ENCODE results near the gene CDC25A.

CDC25A gene

DNA sequence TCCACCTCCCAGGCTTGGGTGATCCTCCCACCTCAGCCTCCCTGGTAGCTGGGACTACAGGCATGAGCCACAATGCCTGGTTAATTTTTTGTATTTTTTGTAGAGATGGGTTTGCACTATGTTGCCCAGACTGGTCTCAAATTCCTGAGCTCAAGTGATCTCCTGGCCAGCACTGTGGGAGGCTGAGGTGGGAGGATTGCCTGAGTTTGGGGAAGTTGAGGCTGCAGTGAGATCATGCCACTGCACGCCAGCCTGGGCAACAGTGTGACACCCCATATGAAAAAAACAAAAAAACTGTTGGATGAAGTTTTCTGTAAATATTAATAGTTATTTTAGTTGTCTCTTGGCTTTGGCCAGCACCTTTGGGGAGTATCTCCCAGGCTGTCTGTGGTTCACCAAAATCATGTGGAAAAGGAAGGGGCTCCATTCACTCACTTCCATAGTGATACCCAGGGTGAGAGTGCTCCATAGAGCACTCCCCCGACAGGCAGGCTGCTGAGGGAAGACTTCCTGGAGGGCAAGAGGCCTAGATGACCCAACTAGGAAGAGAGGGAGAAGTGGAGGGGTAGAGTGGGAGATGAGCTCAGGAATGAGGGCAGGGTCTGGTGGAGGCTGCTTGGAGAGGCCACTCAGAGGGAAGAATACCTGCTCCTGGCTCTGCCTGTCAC, 47.1 kb downstream of the CDC25A start:
- no peak for DNase-seq

DNA sequence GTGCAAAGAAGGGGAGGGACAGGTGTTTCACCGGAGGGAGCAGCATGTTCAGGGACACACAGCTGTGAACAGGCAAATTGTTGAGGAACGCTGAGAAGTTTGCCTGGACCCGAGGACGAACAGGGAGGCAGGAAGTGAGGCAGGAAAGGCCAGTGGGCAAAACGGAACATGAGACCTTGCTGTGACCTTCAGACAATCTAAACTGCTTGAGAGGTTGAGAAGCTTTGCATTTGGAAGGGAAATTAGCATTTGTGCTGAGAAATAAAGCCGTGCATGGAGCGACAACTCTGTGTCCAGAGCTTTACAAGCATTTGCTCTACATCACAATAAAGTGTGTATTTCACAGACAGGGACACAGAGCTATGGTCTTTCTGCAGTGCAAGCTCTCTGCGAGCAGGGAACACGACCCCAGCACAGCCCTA, 47.9 kb downstream of the CDC25A start:
- no peak for DNase-seq

DNA sequence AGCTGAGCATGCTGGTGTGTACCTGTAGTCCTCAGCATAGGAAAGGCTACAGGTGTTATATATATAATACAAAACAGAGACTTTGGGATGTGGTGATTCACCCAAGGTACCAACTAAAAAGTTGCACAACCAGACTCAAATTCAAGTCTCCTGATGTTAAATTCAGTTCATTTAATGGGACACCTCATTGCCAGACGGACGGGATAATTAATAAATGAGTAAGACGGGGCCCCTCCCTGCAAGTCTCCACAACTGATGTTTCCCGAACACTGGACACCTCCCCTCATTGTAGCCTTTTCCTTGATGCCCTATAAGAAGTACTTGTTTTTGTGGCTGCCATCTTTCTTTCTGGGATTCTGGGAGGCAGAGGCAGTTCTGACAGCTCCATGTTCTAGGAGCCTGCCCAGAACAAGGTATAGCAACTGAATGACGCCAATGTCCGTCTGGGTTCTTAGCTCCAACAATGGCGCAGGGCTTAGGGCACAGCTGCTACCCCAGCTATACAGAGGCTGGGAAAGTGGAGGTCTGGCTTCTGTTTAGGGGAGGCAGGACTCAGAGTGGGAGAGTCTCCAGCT, 50.7 kb downstream of the CDC25A start:
- no peak for DNase-seq

DNA sequence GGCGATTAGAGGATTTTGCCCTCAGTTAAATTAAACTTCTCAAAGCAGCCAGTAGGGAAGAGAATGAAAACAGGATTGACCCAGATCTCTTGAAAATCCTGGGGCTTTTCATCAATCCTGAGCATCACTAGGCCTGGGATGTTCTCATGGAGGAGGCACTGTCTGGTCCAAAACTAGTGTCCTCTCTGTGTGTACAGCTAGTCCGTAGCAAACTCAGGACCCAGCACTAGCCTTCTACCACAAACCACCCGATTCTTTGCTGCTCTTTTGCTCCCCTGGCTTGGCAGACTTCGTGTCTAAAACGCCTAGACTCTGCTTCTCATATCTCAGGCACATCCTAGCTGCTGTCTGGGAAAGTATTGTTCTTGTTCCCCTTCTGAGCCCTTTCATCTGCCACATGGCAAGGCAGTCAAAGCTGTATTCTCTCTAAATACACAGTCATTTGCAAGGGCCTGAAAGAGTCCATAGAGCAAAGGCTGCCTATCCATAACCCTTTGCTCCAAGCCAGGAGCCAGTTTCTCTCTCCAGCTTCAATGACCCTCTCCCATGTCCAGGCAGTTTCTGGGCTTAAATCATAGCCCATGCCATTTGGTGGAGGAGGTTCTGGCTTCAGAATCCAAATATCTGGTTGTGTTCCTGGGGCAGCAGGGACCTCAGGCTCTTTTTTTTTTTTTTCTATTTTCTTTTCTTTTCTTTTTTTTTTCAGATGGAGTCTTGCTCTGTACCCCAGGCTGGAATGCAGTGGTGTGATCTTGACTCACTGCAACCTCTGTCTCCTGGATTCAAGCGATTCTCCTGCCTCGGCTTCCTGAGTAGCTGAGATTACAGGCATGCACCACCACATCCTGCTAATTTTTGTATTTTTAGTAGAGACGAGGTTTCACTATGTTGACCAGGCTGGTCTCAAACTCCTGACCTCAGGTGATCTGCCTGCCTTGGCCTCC, 52.4 kb downstream of the CDC25A start:
- no peak for DNase-seq

DNA sequence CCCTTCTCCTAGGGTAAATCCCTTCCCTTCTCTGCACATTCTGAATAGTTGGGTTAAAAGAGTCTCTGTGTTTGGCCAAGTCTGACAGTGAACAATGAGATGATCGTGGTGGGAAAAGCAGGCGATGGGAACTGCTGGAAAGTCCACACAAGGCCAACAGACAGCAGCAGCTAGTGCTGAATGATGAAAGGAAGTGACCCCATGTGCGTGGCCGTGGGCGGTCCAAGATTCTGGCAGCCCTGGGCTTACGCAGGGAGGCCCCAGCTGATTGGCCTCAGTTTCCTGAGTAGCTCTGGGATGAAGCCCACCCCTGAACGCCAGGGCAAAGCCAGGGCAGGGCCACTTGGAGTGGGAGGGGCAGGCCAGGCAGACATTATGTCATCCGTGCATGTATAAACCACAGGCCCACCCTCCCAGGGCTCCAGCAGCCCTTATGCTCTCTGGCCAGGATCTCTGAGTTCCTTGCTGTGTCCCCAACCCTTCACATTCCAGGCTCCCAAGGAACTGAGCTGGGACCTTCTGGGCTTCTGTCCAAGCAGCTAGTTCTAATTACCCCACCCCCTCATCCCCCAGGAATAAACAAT, 57.8 kb downstream of the CDC25A start:
- DNase-seq, result no peak

DNA sequence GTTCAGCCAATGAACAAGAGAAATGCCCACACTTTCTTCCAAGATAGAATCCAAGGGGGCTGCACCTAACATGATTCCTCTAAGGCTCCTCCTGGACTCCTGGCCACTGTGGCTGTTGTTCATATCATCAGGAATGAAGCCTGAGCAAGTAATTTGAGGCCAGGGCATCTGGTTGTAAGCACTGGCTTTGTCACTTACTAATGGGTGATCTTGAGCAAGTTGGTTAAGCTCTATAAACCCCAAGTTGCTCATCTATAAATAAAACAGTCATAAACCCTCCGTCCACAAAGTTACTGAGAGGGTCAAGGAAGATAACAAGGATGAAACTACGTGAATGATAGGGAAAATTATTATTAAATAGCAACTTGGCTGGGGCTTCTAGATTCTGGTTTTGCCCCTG, 58.3 kb downstream of the CDC25A start:
- DNase-seq, result no peak

DNA sequence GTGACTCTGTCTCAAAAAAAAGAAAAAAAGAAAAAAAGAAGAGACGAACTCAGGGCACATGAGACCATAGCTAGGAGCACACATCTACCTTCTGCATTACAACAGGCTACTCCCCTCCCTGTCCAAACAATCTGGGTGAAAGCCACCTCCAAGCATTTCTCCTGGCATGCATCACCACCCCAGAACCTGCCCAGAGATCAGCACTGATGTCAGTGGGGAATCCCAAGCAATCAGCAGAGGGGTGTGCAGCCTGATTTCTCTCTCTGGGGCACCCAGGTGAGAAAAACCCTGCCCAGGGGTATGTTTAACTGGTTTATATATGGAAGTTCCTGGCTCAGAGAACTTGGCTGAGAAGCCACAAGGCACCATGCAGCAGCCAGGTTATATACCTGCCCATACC, 59.4 kb downstream of the CDC25A start:
- DNase-seq, result no peak

DNA sequence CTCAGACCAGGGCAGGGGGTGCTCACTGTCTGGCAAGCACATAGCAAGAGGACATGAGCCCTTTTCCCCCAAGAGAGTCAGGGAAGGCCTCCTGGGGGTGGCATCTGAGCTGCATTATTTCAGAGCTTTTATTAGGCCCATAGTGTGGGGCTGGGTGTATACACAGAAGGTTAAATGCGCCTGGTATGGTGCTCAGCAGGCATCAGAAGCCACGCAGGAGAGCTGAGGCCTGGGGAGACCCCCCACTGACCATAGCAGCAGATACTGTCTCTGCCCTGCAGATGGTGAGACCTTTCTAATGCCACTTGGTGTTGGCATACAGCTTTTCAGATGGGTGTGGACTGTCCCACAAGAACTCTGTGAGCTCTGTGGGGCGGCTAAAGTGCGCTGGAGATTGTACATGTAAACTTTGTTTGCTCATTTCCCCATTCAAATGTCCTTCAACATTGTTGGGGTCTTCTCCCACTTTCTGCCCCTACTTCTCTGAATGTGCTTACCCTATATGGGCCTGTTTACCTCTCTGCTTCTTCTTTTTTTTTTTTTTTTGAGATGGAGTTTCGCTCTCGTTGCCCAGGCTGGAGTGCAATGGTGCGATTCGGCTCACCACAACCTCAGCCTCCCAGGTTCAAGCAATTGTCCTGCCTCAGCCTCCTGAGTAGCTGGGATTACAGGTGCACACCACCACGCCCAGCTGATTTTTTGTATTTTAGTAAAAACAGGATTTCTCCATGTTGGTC, 62.2 kb downstream of the CDC25A start:
- no peak for DNase-seq

DNA sequence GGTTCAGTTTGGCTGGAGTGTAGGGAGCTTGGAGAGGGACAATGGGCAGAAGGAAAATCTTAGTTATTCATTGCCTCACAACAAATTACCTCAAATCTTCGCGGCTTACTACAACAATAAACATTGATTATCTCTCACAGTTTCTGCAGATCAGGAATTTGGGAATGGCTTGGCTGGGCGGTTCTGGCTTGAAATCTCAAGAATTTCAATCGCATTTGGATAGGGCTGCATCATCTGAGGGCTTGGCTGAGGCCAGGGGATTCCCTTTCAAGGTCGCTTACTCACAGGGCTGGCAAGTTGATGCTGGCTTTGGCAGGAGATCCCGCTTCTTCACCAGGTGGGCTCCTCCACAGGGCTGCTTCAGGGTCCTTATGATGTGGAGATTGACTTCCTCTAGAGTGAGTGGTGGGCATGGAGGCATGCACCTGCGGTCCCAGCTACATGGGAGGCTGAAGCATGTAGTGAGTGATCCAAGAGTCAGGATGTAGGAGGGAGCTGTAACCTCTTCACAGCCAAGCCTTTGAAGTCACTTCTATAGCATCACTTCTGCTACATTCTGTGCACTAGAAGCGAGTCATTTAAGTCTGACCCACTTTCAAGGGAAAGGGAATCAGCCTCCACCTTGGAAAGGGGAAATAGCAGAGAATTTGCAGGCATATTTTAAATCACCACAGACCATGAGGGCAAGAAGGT, 63.1 kb downstream of the CDC25A start:
- DNase-seq, result no peak

DNA sequence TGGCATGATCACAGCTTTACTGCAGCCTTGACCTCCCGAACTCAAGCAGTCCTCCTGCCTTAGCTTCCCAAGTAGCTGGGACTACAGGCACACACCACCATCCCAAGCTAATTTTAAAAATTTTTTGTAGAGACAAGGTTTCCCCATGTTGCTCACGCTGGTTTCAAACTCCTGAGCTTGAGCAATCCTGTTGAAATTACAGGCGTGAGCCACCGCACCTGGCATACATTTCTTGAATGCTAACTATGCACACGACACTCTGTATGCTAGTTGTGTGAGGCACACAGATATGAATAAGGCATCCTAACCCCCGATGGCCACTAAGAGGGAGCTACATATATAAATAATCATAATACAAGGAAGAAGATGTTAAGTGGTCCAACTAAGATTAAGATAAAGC, 64.9 kb downstream of the CDC25A start:
- no peak for DNase-seq

DNA sequence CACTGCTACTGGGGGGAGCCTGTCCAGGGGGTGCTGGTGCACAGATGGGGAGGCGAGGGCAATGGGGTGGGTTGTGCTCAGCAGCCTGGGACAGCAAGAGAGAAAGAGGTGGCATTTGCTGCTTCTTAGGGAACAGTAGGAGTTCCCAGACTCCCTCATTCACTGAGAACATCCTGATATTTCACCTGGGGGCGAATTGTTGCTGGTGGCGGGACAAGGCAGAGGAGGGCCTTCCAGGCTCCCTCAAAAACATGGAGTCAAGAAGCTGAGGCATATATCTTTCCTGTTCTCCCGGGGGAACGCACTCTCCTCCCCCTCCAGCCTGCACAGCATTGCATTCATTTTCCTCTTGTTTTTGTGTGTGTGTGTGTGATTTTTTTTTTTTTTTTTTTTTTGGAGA, 65.7 kb downstream of the CDC25A start:
- no peak for DNase-seq

DNA sequence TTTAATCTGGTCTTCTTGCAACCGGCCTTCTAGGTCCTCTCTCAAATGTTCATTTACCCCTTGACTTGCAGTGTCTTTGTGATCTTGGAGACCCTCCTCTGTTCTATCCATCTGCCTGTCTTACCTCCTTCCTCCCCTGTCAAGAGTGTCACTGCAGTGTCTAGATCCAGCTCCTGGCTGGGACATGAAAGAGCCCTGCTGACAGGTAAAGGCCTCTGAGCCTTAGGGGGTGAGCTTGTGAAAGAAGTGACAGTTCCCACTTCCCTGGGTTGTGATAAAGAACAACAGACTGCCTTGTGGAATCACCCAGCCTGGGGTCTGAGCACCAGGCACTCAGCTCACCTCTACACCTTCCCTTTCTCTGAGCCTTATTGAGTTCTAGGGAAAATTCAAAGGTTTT, 68.0 kb downstream of the CDC25A start:
- DNase-seq, result no peak

DNA sequence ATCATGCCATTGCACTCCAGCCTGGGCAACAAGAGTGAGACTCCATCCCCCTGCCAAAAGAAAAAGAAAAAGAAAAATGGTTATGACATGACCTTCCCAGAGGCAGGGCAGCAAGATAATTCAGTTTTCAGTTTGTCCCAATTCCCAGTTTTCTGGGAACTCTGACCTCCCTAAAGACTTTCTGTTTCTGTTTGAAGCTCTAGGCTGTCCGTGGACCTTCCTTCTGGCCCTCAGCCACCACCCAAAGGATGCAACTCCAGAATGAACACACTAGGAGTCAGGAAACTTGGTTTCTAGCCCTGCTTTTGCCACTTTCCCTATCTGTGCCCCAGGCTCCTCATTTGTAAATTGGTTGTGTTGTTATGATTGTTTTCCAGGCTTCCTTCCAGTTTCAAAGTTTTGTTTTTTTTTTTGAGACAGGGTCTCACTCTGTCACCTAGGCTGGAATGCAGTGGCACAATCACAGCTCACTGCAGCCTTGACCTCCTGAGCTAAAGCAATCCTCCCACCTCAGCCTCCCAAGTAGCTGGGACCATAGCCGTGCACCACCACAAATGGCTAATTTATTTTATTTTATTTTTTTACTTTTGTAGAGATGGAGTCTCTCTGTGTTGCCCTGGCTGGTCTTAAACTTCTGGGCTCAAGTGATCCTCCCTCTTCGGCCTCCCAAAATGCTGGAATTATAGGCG, 68.6 kb downstream of the CDC25A start:
- no peak for DNase-seq

DNA sequence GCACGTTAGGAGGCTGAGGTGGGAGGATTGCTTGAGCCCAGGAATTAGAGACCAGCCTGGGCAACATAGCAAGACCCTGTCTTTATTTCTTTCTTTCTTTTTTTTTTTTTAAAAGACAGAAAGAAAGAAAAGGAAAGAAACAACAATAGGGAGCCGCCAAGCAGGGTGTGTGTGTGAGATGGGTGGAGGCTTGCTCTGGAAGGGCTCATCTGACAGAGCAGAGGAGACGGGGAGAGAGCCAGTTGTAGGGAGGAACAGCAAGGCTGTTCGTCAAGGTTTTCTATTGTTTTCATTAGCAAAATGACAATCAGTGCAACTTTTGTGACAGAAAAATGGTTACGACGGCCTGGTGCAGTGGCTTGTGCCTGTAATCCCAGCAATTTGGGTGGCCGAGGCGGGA, 69.3 kb downstream of the CDC25A start:
- no peak for DNase-seq

DNA sequence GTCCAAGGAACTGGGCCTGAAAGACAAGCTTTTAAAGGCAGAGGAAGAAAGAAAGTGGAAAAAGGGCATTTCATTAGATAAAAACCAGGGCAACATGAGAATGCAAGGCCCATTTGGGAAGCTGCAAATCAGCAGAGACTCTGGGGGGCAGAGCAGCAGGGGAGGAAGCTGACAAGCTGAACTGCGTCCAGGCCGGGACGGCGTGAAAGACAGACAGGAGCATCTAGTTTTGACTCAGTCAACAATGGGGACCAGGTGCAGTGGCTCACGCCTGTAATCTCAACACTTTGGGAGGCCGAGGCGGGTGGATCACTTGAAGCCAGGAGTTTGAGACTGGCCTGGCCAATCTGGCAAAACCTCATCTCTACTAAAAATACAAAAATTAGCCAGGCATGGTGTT, 69.9 kb downstream of the CDC25A start:
- no peak for DNase-seq

DNA sequence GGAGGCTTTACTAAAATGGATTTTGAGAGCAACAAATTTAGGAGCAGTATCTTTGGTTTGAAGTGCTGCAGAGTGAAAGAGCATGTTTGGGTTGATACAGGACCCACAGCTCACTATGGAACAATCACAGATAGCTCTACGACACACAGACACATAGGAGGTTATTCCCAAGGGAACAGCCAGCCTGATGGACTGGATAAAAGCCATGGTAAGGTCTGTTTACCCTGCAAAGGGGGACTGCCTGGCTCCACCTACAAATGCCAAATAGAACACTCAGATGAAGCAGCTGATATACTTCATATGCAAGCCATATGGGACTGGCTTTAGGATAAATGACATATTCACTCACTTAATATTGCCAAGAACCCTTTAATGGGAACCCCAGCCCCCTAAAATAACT, 75.4 kb downstream of the CDC25A start:
- no peak for DNase-seq

DNA sequence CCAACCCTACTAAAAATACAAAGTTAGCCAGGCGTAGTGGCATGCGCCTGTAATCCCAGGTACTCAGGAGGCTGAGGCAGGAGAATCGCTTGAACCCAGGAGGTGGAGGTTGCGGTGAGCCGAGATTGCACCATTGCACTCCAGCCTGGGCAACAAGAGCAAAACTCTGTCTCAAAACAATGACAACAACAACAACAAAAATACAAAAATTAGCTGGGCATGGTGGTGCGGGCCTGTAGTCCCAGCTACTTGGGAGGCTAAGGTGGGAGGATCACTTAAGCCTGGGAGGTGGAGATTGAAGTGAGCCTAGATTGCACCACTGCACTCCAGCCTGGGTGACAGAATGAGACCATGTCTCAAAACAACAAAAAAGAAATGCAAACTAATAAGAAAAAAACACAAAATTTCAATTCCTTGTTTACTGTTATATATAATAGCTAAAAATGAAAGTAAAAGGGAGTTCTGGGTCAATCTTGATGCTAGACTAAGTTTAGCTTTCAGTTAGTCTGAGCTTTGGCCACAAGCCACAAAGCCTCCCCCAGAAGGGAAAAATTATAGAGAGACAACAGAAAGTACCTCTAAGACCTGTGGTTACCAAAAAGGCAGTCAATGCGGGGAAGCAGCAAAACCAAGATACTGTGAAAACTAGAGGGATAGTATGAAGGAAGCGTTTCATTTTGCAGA, 76.0 kb downstream of the CDC25A start:
- peak; percentile 74 for DNase-seq

DNA sequence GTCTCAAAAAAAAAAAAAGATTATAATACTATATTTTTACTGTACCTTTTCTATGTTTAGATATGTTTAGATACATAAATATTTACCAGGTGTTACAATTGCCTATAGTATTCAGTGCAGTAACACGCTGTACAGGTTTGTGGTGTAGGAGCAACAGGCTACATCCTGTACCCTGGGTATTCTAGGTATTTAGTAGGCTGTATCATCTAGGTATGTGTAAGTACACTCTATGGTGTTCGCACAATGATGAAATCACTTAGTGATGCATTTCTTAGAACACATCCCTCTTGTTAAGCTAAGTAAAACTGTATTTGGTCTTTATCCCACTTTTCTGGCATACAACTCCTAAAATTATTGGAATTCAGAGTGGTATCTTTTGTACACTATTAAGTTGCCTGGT, 77.8 kb downstream of the CDC25A start:
- DNase-seq, result no peak

DNA sequence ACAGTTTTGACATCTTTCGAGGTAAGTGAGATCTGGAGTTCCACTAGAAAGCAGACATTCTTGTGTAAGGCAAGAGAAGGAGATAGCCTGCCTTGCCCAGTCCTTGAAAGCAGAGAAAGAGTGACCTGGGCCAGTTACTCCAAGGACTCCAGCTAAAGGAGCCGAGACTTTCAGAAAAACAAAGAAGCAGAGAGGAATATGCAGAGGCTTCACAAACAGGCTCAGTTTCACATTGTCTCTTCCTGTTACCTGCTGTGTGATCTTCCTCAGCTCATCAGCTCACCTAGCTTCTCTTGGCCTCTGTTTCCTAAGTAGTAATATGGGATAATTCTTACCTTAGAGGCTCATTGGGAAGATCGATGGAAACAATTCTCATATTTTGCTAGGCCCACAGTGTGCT, 81.0 kb downstream of the CDC25A start:
- no peak for DNase-seq

Measured in hematopoietic multipotent progenitor cell treated with erythropoietin and hydrocortisone succinate and interleukin-3 and kit ligand, for 4 days (in vitro differentiated cells).